Measurements from ENCODE around the gene AUP1. TPM values are rescaled to one million over a fixed set of nuclear protein-coding genes. Genes with fewer than 3 reads are reported as not detected.
A peak's percentile ranks its signal among the peaks of the same experiment; 100 is the strongest.

Gene AUP1
- total RNA-seq, 4 donors from 2014 or later, result 94.0 to 116 (median 112) TPM

DNA sequence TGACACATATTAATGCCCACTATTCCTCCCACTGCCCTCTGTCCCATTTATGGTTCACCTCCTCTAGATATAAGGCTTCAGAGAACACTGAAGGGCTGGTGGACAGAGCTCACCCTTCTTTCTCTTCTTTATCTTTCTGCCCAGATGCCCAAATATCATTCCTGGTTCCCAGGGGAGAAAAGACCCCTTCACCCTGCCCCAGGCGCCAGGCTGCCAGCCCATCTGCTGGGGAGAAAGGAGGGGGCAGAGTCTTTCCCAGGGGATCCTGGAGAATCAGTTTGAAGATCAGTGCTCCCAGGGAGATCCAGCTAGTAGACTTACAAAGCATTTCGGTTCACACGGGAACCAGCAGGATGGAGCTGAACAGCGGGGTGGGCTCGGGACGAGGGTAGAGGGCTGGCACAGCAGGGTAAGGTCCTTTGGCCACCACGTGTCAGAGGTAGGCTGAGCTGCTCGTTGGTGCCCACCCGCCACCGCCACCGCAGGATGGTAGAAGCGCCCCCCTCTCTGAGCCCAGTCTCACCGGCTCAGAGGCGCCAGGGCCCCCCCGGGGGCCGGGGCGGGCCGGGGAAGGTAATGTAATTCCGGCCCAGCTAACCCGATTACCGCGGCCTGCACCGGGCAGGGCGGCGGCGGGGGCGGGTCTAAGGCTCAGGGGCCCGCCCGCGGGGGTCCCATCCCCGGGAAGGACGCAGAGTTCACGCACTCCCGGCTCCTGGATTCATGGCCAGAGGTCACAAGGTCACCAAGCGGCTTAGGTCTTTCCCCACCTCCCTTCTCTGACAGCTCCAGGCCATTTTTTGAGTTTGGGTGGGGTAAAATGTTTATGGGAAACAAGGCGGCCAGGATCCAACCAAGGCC is 16.5 kb downstream of the AUP1 start:
- no peak for DNase-seq (ENCODE audit: low spot score in 2 of 2)
- intact Hi-C loops (cut with DNase I; ENCODE audit: low total_unique reads), result no loop called here
- no peak overlapping the region for H3K4me3 ChIP-seq (ENCODE audit: low read depth, poor library complexity, severe bottlenecking)
- 10 to 14% methylated on average over 34 to 36 of the region's 36 CpGs for WGBS, 2 donors
- TF ChIP-seq POLR2A (IDR thresholded peaks at IDR 0.05) (no peak), CTCF (IDR thresholded peaks at IDR 0.05) (no peak)

DNA sequence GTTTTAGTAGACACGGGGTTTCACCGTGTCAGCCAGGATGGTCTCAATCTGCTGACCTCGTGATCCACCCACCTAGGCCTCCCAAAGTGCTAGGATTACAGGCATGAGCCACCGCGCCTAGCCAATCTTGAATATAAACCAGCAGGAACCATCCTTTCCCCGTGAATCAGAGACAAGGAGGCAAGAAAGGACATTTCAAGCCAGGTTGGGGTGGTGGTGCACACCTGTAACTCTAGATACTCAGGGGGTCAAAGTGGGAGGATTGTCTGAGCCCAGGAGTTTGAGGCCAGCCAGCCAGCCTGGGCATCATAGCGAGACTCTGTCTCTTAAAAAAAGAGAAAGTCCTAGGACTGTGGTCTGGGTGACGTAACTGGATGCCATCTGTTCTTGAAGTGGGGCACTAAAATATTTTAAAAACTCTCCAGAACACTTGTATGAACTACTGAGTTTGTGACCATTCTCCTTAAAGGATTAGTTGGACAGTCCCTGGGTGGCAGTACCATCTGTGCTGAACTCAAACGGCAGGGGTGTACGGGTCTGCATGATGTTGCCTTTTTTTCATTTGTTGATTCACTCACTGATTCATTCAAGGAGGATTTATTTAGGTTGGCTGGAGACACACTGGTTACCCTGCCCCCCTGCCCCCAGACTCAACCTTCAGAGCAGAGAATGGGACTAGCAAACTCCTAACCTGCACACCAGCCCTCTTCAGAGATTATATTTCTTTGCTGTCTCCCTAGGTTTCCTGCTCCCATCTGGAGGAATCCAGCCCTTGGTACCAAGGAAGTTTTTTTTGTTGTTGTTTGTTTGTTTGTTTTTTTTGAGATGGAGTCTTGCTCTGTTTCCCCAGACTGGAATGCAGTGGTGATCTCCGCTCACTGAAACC is 18.2 kb downstream of the AUP1 start:
- intact Hi-C loops (cut with DNase I; ENCODE audit: low total_unique reads), result no loop called here
- WGBS, 2 donors, result 41 to 47% methylated on average over 11 of the region's 11 CpGs
- TF ChIP-seq POLR2A (IDR thresholded peaks at IDR 0.05) (no peak), CTCF (IDR thresholded peaks at IDR 0.05) (no peak)
- DNase-seq (ENCODE audit: low spot score in 2 of 2), result no peak
- no peak overlapping the region for H3K4me3 ChIP-seq (ENCODE audit: low read depth, poor library complexity, severe bottlenecking)

DNA sequence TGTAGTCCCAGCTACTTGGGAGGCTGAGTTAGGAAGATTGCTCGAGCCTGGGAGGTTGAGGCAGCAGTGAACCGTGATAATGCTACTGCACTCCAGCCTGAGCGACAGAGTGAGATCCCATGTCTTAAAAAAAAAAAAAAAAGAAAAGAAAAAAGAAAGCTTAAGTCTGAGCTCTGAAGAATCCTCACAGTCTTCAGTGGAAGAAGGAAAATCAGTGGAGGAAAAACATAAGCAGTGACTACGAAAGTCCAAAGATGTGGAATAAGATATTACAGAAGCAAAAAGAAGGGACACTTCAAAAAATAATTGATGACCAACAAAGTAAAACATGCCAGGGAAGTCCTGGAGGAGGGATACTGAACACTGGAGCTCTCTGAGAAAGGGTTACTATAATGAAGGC is 19.2 kb downstream of the AUP1 start:
- WGBS, 2 donors, result 92 to 96% methylated on average over 4 of the region's 4 CpGs
- no peak for DNase-seq (ENCODE audit: low spot score in 2 of 2)
- TF ChIP-seq CTCF (IDR thresholded peaks at IDR 0.05) (no peak), POLR2A (IDR thresholded peaks at IDR 0.05) (no peak)
- H3K4me3 ChIP-seq (ENCODE audit: low read depth, poor library complexity, severe bottlenecking), result no peak overlapping the region
- intact Hi-C loops (cut with DNase I; ENCODE audit: low total_unique reads), result no loop called here

DNA sequence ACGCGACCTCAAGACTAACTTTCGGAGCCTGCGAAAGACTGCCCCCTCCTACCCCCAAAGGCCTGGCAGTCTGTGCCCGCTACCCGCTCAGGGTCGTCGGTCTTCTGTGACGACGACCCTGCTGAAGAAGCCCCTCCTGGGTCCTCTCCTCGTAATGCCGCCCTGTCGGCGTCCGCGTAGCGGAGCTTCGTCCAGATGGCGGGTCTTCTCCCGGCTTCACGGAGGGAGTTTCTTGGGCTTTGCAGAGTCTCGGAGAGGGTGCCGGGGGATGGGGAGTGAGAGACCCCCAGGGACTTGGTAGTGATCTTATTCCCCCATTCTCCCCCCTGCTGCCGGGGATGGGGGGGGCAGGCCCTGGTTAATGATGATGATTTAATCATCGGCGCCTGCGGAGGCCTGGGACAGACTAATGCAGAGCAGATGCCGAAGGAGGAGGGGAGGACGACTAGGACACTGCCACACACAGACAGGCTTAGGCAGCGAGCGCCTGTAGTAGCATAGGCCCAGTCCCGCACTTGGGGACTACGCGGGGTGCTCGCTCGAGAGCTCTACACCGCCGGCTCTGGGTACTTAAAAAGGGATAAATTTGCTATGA is 21.5 kb downstream of the AUP1 start:
- TF ChIP-seq CTCF (IDR thresholded peaks at IDR 0.05) (no peak), POLR2A (IDR thresholded peaks at IDR 0.05) (no peak)
- DNase-seq (ENCODE audit: low spot score in 2 of 2), result no peak
- peak overlapping the region; percentile 67 for H3K4me3 ChIP-seq (ENCODE audit: low read depth, poor library complexity, severe bottlenecking)
- intact Hi-C loops (cut with DNase I; ENCODE audit: low total_unique reads), result no loop called here
- WGBS, 2 donors, result 7 to 12% methylated on average over 35 to 38 of the region's 38 CpGs

GRCh38 chr2:74507145-74507925 is 22.2 kb downstream of the AUP1 start, which contains the start of gene PCGF1:
PCGF1 (minus strand) TSS chr2:74507695; CDS start chr2:74507668, 27 bp downstream.
- H3K4me3 ChIP-seq (ENCODE audit: low read depth, poor library complexity, severe bottlenecking), result peak within 1 kb of the TSS; percentile 67
- TF ChIP-seq POLR2A (IDR thresholded peaks at IDR 0.05) (no peak), CTCF (IDR thresholded peaks at IDR 0.05) (peak in 1 of 3 donors; percentile 27)
- WGBS, 2 donors, result 1% methylated on average over 24 to 46 of the region's 56 CpGs
- peak; percentile 99 to 100 for DNase-seq (ENCODE audit: low spot score in 2 of 2)
- intact Hi-C loops (cut with DNase I; ENCODE audit: low total_unique reads), result no loop called here

Measured in lower leg skin (tissue), 4 donors.